ENCODE data around the gene GBP3.

DNA sequence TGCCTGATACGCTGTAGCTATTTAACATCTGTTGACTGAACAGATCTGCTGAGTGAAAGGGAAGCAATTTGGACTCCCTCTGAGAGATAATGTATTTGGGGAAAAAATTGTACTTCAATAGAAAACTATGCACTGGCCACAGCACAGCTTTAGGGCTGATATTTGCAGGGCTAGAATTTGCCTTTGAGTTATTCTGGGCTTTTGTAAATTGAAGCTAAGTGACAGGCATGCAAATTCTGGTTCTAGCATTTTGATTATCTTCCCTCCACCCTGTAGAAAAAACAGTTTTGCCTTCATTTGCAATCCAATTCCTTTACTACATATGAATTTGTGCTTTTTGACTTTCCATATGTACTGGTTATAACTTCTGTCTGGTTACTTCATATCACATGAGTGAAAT is 38.1 kb downstream of the GBP3 start:
- TF ChIP-seq, protein P1, sequence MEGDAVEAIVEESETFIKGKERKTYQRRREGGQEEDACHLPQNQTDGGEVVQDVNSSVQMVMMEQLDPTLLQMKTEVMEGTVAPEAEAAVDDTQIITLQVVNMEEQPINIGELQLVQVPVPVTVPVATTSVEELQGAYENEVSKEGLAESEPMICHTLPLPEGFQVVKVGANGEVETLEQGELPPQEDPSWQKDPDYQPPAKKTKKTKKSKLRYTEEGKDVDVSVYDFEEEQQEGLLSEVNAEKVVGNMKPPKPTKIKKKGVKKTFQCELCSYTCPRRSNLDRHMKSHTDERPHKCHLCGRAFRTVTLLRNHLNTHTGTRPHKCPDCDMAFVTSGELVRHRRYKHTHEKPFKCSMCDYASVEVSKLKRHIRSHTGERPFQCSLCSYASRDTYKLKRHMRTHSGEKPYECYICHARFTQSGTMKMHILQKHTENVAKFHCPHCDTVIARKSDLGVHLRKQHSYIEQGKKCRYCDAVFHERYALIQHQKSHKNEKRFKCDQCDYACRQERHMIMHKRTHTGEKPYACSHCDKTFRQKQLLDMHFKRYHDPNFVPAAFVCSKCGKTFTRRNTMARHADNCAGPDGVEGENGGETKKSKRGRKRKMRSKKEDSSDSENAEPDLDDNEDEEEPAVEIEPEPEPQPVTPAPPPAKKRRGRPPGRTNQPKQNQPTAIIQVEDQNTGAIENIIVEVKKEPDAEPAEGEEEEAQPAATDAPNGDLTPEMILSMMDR (IDR thresholded peaks at IDR 0.05) = no peak
- no peak for TF ChIP-seq POLR2A (IDR thresholded peaks at IDR 0.05)

Data from adrenal gland (tissue), 5 donors.